Esophagus squamous epithelium (tissue), 4 donors: Measurements from ENCODE around the gene MPV17.

Experiments
- CTCF ChIP-seq, 6 experiments: fragments of 450-650 bp in 4 of 6; fragments of 200-600 bp in 2 of 6; sonication (generic) in 2 of 6; IDR thresholded peaks; one replicate each; pipeline ENCODE4 v1.5.1; 2016 to 2019; ENCODE audit warnings: antibody characterized with exemption in 6 of 6, mild to moderate bottlenecking in 4 of 6, moderate library complexity in 4 of 6
- POLR2A ChIP-seq, 4 donors: fragments of 450-650 bp; IDR thresholded peaks; one replicate each; pipeline ENCODE4 v1.6.1; 2017; ENCODE audit warnings: antibody characterized with exemption in 4 of 4, mild to moderate bottlenecking in 4 of 4, moderate library complexity in 3 of 4

GRCh38 chr2:27264253-27264752, 58.6 kb downstream of the MPV17 start:
- no peak for TF ChIP-seq CTCF (IDR thresholded peaks at IDR 0.05)
- no peak for TF ChIP-seq POLR2A (IDR thresholded peaks at IDR 0.05)
